Testis (tissue), 3 donors: ENCODE results near the gene MAML2. TPM values are rescaled to one million over a fixed set of nuclear protein-coding genes. Genes with fewer than 3 reads are reported as not detected.
A peak's percentile ranks its signal among the peaks of the same experiment; 100 is the strongest.

ENCODE experiments used
- DNase-seq: peaks from one replicate; pipeline ENCODE4 v3.0.0-alpha.2; 2019
- H3K27ac ChIP-seq, 2 donors: fragments of 200-600 bp; sonication (generic); one replicate each; pipeline ENCODE4 v1.5.1; 2019
- H3K27me3 ChIP-seq: fragments of 200-600 bp; sonication (generic); one replicate; pipeline ENCODE4 v1.5.1; 2019
- H3K36me3 ChIP-seq: fragments of 200-600 bp; sonication (generic); one replicate; pipeline ENCODE4 v1.5.1; 2017; ENCODE audit warnings: low read depth; ENCODE audit errors: missing control alignments
- H3K4me1 ChIP-seq: fragments of 200-600 bp; sonication (generic); one replicate; pipeline ENCODE4 v1.5.1; 2019
- H3K4me3 ChIP-seq, 2 donors: fragments of 200-600 bp; sonication (generic); one replicate each; pipeline ENCODE4 v1.5.1; 2017 to 2019
- H3K9me3 ChIP-seq: fragments of 200-600 bp; sonication (generic); one replicate; pipeline ENCODE4 v1.5.1; 2017
- POLR2A ChIP-seq: fragments of 450-650 bp; IDR thresholded peaks from one replicate; pipeline ENCODE4 v1.6.1; 2017; ENCODE audit warnings: antibody characterized with exemption, mild to moderate bottlenecking, moderate library complexity
- WGBS, 2 donors: methylation state at CpG; one replicate each; pipeline ENCODE4 v1.1.5; 2018; 5-methylcytosine and 5-hydroxymethylcytosine counted together
- intact Hi-C: fragments of 100-400 bp; cut with DNase I; formaldehyde crosslinking; loops from one replicate; pipeline ENCODE4 v1.15.1; 2023; ENCODE audit warnings: low total_unique reads
- polyA plus RNA-seq: library from polyadenylated mRNA; stranded (reverse); fragments of 350-450 nt; fragmentation: Illumina TruSeq; extraction: RNeasy Lipid Tissue Mini Kit (QIAGEN cat#74804); gene quantifications from one replicate; pipeline ENCODE4 v1.2.3, GENCODE V29; 2014; ENCODE audit warnings: low read depth, low replicate concordance; ENCODE audit not compliant: insufficient read depth
- total RNA-seq, 2 donors: library from RNA; depleted of rRNA; stranded (reverse); fragments of >200 nt; gene quantifications; one replicate each; pipeline ENCODE4 v1.2.3, GENCODE V29; 2016
- TF ChIP-seq, protein P1 (sequence below), 3 experiments: fragments of 450-650 bp in 2 of 3; fragments of 200-600 bp in 1 of 3; sonication (generic) in 1 of 3; IDR thresholded peaks; one replicate each; pipeline ENCODE4 v1.5.1; 2016 to 2019; ENCODE audit warnings: antibody characterized with exemption in 3 of 3, mild to moderate bottlenecking in 2 of 3, moderate library complexity in 1 of 3

The MAML2 gene
- total and polyA plus RNA-seq, 3 donors from 2014 or later = 5.1 to 23.6 (median 17.6) TPM

DNA sequence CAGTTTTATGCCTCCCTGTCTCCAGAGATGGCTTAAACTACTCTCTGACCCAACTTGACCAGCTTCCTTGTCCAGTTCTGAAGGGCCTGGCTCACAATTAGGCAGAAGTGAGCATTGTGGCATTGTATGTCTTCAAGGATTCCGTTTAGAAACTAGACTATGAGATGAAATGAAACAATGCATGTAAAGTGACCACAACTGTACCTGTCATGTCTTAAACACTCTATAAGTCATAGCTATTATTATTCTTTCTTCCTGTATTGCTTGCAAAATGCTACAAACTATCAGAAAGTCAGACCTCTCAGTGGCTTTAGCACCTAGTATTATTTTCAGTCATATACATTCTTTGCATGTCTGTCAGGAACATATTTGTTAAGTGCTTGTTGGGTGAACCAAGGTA is 291.2 kb downstream of the MAML2 start:
- Histone ChIP-seq H3K27me3 (no peaks in the 10 kb centered on the region), H3K4me3 (no peak overlapping the region), H3K4me1 (no peaks in the 10 kb centered on the region), H3K9me3 (no peaks in the 10 kb centered on the region), H3K36me3 (no peaks in the 10 kb centered on the region), H3K27ac (no peak overlapping the region)
- intact Hi-C loops = loop anchor here (10.0 kb wide), 1 partner anchor 293 kb away; the partner anchor contains the start of gene MAML2
- 89 to 93% methylated on average over 1 of the region's 1 CpG for WGBS, 2 donors
- no peak for DNase-seq
- no peak for TF ChIP-seq POLR2A
- TF ChIP-seq, protein P1, sequence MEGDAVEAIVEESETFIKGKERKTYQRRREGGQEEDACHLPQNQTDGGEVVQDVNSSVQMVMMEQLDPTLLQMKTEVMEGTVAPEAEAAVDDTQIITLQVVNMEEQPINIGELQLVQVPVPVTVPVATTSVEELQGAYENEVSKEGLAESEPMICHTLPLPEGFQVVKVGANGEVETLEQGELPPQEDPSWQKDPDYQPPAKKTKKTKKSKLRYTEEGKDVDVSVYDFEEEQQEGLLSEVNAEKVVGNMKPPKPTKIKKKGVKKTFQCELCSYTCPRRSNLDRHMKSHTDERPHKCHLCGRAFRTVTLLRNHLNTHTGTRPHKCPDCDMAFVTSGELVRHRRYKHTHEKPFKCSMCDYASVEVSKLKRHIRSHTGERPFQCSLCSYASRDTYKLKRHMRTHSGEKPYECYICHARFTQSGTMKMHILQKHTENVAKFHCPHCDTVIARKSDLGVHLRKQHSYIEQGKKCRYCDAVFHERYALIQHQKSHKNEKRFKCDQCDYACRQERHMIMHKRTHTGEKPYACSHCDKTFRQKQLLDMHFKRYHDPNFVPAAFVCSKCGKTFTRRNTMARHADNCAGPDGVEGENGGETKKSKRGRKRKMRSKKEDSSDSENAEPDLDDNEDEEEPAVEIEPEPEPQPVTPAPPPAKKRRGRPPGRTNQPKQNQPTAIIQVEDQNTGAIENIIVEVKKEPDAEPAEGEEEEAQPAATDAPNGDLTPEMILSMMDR (IDR thresholded peaks at IDR 0.05) = no peak

DNA sequence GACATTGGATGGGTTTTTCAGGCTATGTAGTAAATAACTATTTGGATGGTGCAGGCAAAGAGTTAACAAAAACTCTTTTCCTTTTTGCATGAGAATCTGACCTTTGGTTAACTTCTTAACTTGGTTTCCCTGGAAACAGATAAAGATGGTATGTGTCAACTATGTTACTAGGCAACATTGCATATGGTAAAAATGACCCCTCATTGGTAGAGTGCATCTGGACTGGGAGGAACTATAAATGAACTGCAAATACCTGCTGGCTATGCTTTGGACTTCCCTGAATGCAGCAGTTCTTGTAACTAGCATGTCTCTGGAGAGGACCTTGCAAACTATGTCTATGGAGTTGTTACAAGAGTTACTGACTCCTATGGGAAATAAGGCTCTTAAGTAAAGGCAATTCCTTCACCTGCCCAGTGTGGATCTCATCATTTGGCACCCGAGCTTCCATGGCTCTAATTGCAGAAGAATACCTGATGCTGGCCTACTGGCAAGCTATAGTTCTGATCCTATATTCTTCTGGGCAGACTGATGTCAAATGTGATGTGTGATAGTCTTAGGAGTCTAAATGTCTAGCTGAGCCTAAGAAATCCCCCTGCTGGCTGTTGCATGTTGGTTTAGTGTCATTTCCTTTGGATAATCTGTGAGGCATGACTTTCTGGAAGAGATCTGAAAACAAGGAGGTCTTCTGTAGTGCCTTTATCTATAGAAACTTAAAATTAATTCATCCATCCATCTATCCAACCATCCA is 292.4 kb downstream of the MAML2 start:
- intact Hi-C loops = loop anchor here (10.0 kb wide), 1 partner anchor 294 kb away; the partner anchor contains the start of gene MAML2
- H3K9me3 ChIP-seq = no peaks in the 10 kb centered on the region
- H3K27ac ChIP-seq = no peak overlapping the region
- H3K36me3 ChIP-seq = no peaks in the 10 kb centered on the region
- H3K4me3 ChIP-seq = no peak overlapping the region
- DNase-seq = no peak
- no peak for TF ChIP-seq POLR2A
- TF ChIP-seq, protein P1 (IDR thresholded peaks at IDR 0.05) = no peak
- H3K4me1 ChIP-seq = no peaks in the 10 kb centered on the region
- 100% methylated on average over 1 of the region's 1 CpG for WGBS, 2 donors
- H3K27me3 ChIP-seq = no peaks in the 10 kb centered on the region

DNA sequence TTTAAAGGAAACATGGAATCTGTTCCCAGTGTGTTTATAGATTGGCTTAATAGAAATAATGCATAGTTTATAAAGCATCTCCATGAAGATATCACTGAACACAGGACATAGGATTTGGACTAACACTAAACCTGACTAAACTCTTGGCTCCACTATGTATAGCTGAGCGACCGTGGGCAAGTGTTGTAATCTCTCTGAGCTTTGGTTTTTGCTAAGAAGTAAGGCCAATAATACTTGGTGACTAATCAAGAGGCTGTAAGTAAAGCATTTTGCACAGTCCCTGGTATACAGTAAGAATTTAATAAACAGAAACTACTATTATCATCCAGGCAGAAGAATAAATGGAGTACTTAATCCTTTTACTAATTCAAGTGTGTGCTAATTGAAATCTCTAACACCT is 293.6 kb downstream of the MAML2 start:
- Histone ChIP-seq H3K9me3 (no peaks in the 10 kb centered on the region), H3K4me1 (no peaks in the 10 kb centered on the region), H3K36me3 (no peaks in the 10 kb centered on the region), H3K4me3 (no peak overlapping the region), H3K27ac (no peak overlapping the region), H3K27me3 (no peaks in the 10 kb centered on the region)
- intact Hi-C loops = no loop called here
- 94 to 95% methylated on average over 2 of the region's 2 CpGs for WGBS, 2 donors
- DNase-seq = no peak
- TF ChIP-seq, protein P1 (IDR thresholded peaks at IDR 0.05) = no peak
- TF ChIP-seq POLR2A = no peak

DNA sequence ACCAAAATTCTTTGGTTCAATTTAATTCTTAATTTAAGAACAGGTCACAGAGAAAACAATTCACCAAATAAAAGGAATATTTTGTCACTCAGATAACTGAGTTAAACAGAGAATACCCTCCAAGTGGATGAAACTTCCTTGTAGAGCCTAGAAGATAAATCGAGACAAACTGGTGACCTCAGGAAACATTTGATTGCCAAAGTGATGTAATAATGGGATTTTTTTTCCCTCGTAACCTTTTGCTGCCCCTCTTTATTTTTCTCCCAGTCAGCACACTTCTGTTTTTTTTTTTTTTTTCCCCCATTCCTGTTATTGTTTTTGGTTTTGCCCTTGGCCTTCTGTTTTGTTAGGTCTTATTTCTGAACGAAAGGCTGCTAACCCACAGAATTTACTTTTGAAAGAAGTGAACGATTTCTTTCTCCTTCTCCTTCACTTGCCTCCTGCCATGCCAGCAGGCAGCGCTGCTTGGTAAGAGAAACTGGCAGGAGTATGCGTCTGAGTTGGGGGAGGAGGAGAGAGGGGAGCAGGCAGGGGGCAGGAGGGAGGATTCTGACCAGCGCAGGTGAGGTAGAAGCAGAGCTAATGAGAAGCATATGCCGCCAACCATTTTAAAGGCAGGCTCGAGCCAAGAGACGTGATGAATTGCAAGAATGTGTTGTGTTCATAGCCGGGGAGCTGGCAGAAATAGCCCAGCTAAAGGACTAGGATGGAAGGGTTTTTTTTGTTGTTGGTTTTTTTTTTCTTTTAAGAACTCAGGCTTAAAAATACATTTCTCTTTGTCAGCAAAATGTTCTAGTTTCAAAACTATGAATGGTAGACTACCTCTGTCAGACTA is 297.2 kb downstream of the MAML2 start:
- peak; percentile 46 for DNase-seq
- TF ChIP-seq POLR2A = no peak
- TF ChIP-seq, protein P1 (IDR thresholded peaks at IDR 0.05) = no peak
- no peaks in the 10 kb centered on the region for H3K27me3 ChIP-seq
- peak overlapping the region in 1 of 2 donors; percentile 58 for H3K27ac ChIP-seq
- H3K9me3 ChIP-seq = no peaks in the 10 kb centered on the region
- H3K4me1 ChIP-seq = no peaks in the 10 kb centered on the region
- no peak overlapping the region for H3K4me3 ChIP-seq
- 38 to 43% methylated on average over 11 of the region's 11 CpGs for WGBS, 2 donors
- no peaks in the 10 kb centered on the region for H3K36me3 ChIP-seq
- intact Hi-C loops = no loop called here
